ENCODE results near the gene CMSS1. TPM values are rescaled to one million over a fixed set of nuclear protein-coding genes. Genes with fewer than 3 reads are reported as not detected.

CMSS1 gene
- polyA plus RNA-seq, 1 of the 3 experiments (the other 2 are of a cell fraction): 9.1 TPM

GRCh38 chr3:100075196-100075595, 257.5 kb downstream of the CMSS1 start:
- Histone ChIP-seq H2AFZ (ENCODE audit: low read depth) (no peak overlapping the region), H3K9ac (no peak overlapping the region), H3K9me2 (no peaks in the 10 kb centered on the region), H3K27me3 (ENCODE audit: insufficient read depth) (no peaks in the 10 kb centered on the region), H3K27ac (ENCODE audit: low read depth in 2 of 2, low read length in 1 of 2) (no peak overlapping the region), H3K79me2 (ENCODE audit: insufficient read depth) (no peaks in the 10 kb centered on the region), H3K4me1 (ENCODE audit: control insufficient read depth in 1 of 2, insufficient read depth in 2 of 2, low read depth in 1 of 2, low read length in 1 of 2) (peaks cover 0 to 8% of the 10 kb centered on the region in 2 experiments; a peak in 1 of 4 replicates), H3K9me3 (no peaks in the 10 kb centered on the region), H3K4me3 (ENCODE audit: low read depth in 2 of 2, low read length in 1 of 2) (no peak overlapping the region), H4K20me1 (ENCODE audit: insufficient read depth) (no peaks in the 10 kb centered on the region), H3K4me2 (no peak overlapping the region), H3F3A (replicated peaks; ENCODE audit: insufficient read depth) (no peaks in the 10 kb centered on the region), H3K36me3 (replicated peaks in 1 of 2; ENCODE audit: control insufficient read depth in 1 of 2, insufficient read depth in 2 of 2, low read length in 1 of 2) (no peaks in the 10 kb centered on the region)
- TF ChIP-seq PBX3 (IDR thresholded peaks at IDR 0.05) (no peak), ZBTB33 (IDR thresholded peaks at IDR 0.05; ENCODE audit: borderline replicate concordance, low read depth) (no peak)
- WGBS (ENCODE audit: low lambda C conversion rate): 98% methylated on average over 4 of the region's 4 CpGs
- DNase-seq: no peak
- POLR2A ChIA-PET: no interaction called here
- CTCF ChIA-PET: interaction anchor here (1.0 to 10.4 kb wide), 6 partner anchors 12 to 232 kb away, joined by 3 to 116 read pairs (median 5); no protein-coding TSS in a partner anchor

- H3K36me3 ChIP-seq (replicated peaks in 1 of 2; ENCODE audit: control insufficient read depth in 1 of 2, insufficient read depth in 2 of 2, low read length in 1 of 2): no peaks in the 10 kb centered on the region
- no peak overlapping the region for H3K9ac ChIP-seq
- CTCF ChIA-PET: interaction anchor here (1.0 to 10.4 kb wide), 5 partner anchors 7 to 232 kb away, joined by 3 to 116 read pairs (median 8); no protein-coding TSS in a partner anchor
- no peaks in the 10 kb centered on the region for H3K9me3 ChIP-seq
- no peak for TF ChIP-seq FOXM1 (IDR thresholded peaks at IDR 0.05; ENCODE audit: low read depth)
- no peak for TF ChIP-seq YY1 (IDR thresholded peaks at IDR 0.05; ENCODE audit: low read depth)
- no peak for TF ChIP-seq RFX5 (IDR thresholded peaks at IDR 0.05; ENCODE audit: low read length)
- TF ChIP-seq PBX3 (IDR thresholded peaks at IDR 0.05): no peak
- no peak for TF ChIP-seq NRF1 (IDR thresholded peaks at IDR 0.05; ENCODE audit: low read depth, low read length)
- TF ChIP-seq ZBTB33 (IDR thresholded peaks at IDR 0.05; ENCODE audit: borderline replicate concordance, low read depth): no peak
- no peak for TF ChIP-seq MAX (IDR thresholded peaks at IDR 0.05; ENCODE audit: low read depth)
- no peak for TF ChIP-seq IRF3 (IDR thresholded peaks at IDR 0.05; ENCODE audit: low read depth, low read length)
- TF ChIP-seq TAF1 (IDR thresholded peaks at IDR 0.05; ENCODE audit: borderline replicate concordance, low read depth, low read length): no peak
- TF ChIP-seq RAD21 (IDR thresholded peaks at IDR 0.05; ENCODE audit: low read length): no peak
- TF ChIP-seq TEAD4 (IDR thresholded peaks at IDR 0.05; ENCODE audit: borderline replicate concordance, insufficient read depth): no peak
- no peak overlapping the region for H3K4me2 ChIP-seq
- H3F3A ChIP-seq (replicated peaks; ENCODE audit: insufficient read depth): no peaks in the 10 kb centered on the region
- no peaks in the 10 kb centered on the region for H3K79me2 ChIP-seq (ENCODE audit: insufficient read depth)
- POLR2A ChIA-PET: no interaction called here
- no peaks in the 10 kb centered on the region for H4K20me1 ChIP-seq (ENCODE audit: insufficient read depth)
- 74% methylated on average over 4 of the region's 4 CpGs for WGBS (ENCODE audit: low lambda C conversion rate)
- no peaks in the 10 kb centered on the region for H3K27me3 ChIP-seq (ENCODE audit: insufficient read depth)
- H2AFZ ChIP-seq (ENCODE audit: low read depth): no peak overlapping the region
- H3K27ac ChIP-seq (ENCODE audit: low read depth in 2 of 2, low read length in 1 of 2): no peak overlapping the region
- H3K4me3 ChIP-seq (ENCODE audit: low read depth in 2 of 2, low read length in 1 of 2): no peak overlapping the region
- H3K4me1 ChIP-seq (ENCODE audit: control insufficient read depth in 1 of 2, insufficient read depth in 2 of 2, low read depth in 1 of 2, low read length in 1 of 2): peaks cover 0 to under 1% of the 10 kb centered on the region in 2 experiments; a peak in 1 of 4 replicates
- no peak for DNase-seq
- H3K9me2 ChIP-seq: no peaks in the 10 kb centered on the region
These were observed 258.4 kb downstream of the CMSS1 start for GRCh38 chr3:100075851-100076730.

All from SK-N-SH (cell line).